Adrenal gland (tissue), 5 donors: ENCODE data around the gene ARMC9.

ENCODE experiments used
- CTCF ChIP-seq, 6 experiments: fragments of 450-650 bp in 4 of 6; fragments of 200-600 bp in 2 of 6; sonication (generic) in 1 of 6; IDR thresholded peaks; 1 replicate in 5 of 6; 2 replicates in 1 of 6; pipeline versions ENCODE4 v1.5.1 to v1.8.0; 2016 to 2021; ENCODE audit warnings: antibody characterized with exemption in 6 of 6, mild to moderate bottlenecking in 2 of 6, moderate library complexity in 1 of 6
- POLR2A ChIP-seq, 2 donors: fragments of 450-650 bp; IDR thresholded peaks; one replicate each; pipeline ENCODE4 v1.6.1; 2017; ENCODE audit warnings: antibody characterized with exemption in 2 of 2, mild to moderate bottlenecking in 2 of 2, moderate library complexity in 1 of 2
- donor health status: DM: no; HTN: no; CAD: no.

DNA sequence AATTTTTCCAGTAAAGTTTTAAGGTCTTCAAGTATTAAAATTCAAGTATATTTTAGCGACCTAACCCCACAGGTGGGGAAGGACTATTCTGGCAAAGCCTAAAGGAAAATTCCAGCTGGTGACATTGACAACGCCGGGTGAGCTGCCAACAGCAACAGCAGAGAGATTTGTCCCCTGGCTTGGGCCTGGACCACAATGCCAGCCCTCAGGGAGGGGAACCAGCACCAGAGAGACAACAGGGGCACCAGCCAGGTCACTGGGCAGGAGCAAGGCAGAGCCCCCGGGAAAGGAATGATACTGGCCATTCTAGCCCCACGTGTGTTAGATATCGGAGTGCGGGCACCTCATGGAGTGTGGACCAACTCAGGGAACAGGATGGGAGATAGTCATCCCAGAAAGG lies 95.7 kb downstream of the ARMC9 start:
- TF ChIP-seq CTCF (IDR thresholded peaks at IDR 0.05) = no peak
- TF ChIP-seq POLR2A (IDR thresholded peaks at IDR 0.05) = no peak
